HepG2 (cell line): Measurements from ENCODE around the gene ITGB3. TPM values are rescaled to one million over a fixed set of nuclear protein-coding genes. Genes with fewer than 3 reads are reported as not detected.
A peak's percentile ranks its signal among the peaks of the same experiment; 100 is the strongest.

ENCODE experiments used
- FOXO1 ChIP-seq: sonication (generic); formaldehyde crosslinking; IDR thresholded peaks from 2 replicates; pipeline ENCODE4 v1.4.0; 2020; ENCODE audit warnings: missing genetic modification reagents
- HOXA9 ChIP-seq: sonication (generic); formaldehyde crosslinking; IDR thresholded peaks from 2 replicates; pipeline ENCODE4 v1.8.1; 2022; ENCODE audit warnings: missing genetic modification reagents, mild to moderate bottlenecking, moderate library complexity, borderline replicate concordance
- MAX ChIP-seq: IDR thresholded peaks from 2 replicates; pipeline ENCODE4 v1.6.1; 2012; ENCODE audit warnings: inconsistent platforms
- MIXL1 ChIP-seq: IDR thresholded peaks from 2 replicates; pipeline ENCODE4 v1.6.1; 2016
- MYNN ChIP-seq: sonication (generic); formaldehyde crosslinking; IDR thresholded peaks from 2 replicates; pipeline ENCODE4 v1.4.0; 2020; ENCODE audit warnings: mild to moderate bottlenecking, low read depth, missing genetic modification reagents
- POLR2A ChIP-seq, 2 experiments: IDR thresholded peaks; 2 replicates each; pipeline ENCODE4 v1.6.1; 2011; ENCODE audit warnings: low read depth in 2 of 2, low read length in 2 of 2, mild to moderate bottlenecking in 1 of 2, moderate library complexity in 1 of 2; ENCODE audit not compliant: insufficient read depth in 1 of 2
- PREB ChIP-seq: sonication (generic); formaldehyde crosslinking; IDR thresholded peaks from 2 replicates; pipeline ENCODE4 v1.4.0; 2020; ENCODE audit warnings: missing genetic modification reagents
- SCMH1 ChIP-seq: sonication (generic); formaldehyde crosslinking; IDR thresholded peaks from 2 replicates; pipeline ENCODE4 v1.9.0; 2021; ENCODE audit warnings: missing genetic modification reagents, mild to moderate bottlenecking, borderline replicate concordance
- SP140L ChIP-seq: sonication (generic); formaldehyde crosslinking; IDR thresholded peaks from 2 replicates; pipeline ENCODE4 v1.4.0; 2020; ENCODE audit warnings: missing genetic modification reagents, borderline replicate concordance
- TARDBP ChIP-seq: sonication (generic); formaldehyde crosslinking; IDR thresholded peaks from 2 replicates; pipeline ENCODE4 v1.8.0; 2022; ENCODE audit warnings: mild to moderate bottlenecking, missing genetic modification reagents
- TGIF2 ChIP-seq: IDR thresholded peaks from 2 replicates; pipeline ENCODE4 v1.6.1; 2016; ENCODE audit warnings: control low read depth, missing compliant biosample characterization
- THYN1 ChIP-seq: sonication (generic); formaldehyde crosslinking; IDR thresholded peaks from 2 replicates; pipeline ENCODE4 v1.8.1; 2023; ENCODE audit warnings: low read depth, mild to moderate bottlenecking, moderate library complexity, missing genetic modification reagents, borderline replicate concordance
- TOPORS ChIP-seq: sonication (generic); formaldehyde crosslinking; IDR thresholded peaks from 2 replicates; pipeline ENCODE4 v1.8.0; 2023; ENCODE audit warnings: mild to moderate bottlenecking, missing genetic modification reagents
- ZBTB43 ChIP-seq: sonication (generic); formaldehyde crosslinking; conservative IDR thresholded peaks from 2 replicates; pipeline ENCODE4 v1.4.0; 2020; ENCODE audit warnings: missing genetic modification reagents
- ZFP36L1 ChIP-seq: sonication (generic); formaldehyde crosslinking; IDR thresholded peaks from 2 replicates; pipeline ENCODE4 v1.8.0; 2022; ENCODE audit warnings: mild to moderate bottlenecking, missing genetic modification reagents, moderate library complexity
- ZMYM2 ChIP-seq: sonication (generic); formaldehyde crosslinking; IDR thresholded peaks from 2 replicates; pipeline ENCODE4 v1.8.0; 2022; ENCODE audit warnings: mild to moderate bottlenecking, missing genetic modification reagents
- ZNF776 ChIP-seq: sonication (generic); formaldehyde crosslinking; IDR thresholded peaks from 2 replicates; pipeline ENCODE4 v1.4.0; 2020; ENCODE audit warnings: mild to moderate bottlenecking, missing genetic modification reagents
- polyA plus RNA-seq, 8 experiments: library from polyadenylated mRNA; depleted of rRNA in 3 of 8; stranded (reverse) in 7 of 8; unstranded in 1 of 8; fragments of >200 nt; fragmentation: Illumina TruSeq in 4 of 8; extraction: Trizol in 4 of 8; gene quantifications; 2 replicates each; pipeline versions ENCODE4 v1.2.1 to v1.2.3, GENCODE V29; 2011 to 2016; ENCODE audit warnings: low read depth in 4 of 8, missing spikeins in 1 of 8, mixed read lengths in 1 of 8; ENCODE audit not compliant: insufficient read depth in 1 of 8
- total RNA-seq, 5 experiments: library from RNA; depleted of rRNA; stranded (reverse); fragments of >200 nt; fragmentation: Illumina TruSeq; extraction: Trizol; gene quantifications; 2 replicates each; pipeline ENCODE4 v1.2.3, GENCODE V29; 2016; ENCODE audit warnings: low read depth in 1 of 5
- TF ChIP-seq, protein P1 (sequence below): sonication (generic); formaldehyde crosslinking; IDR thresholded peaks from 2 replicates; pipeline ENCODE4 v1.4.0; 2020; ENCODE audit warnings: mild to moderate bottlenecking, missing genetic modification reagents
- TF ChIP-seq, protein P2 (sequence below): sonication (generic); formaldehyde crosslinking; IDR thresholded peaks from 2 replicates; pipeline ENCODE4 v1.4.0; 2020; ENCODE audit warnings: mild to moderate bottlenecking, low read depth, missing genetic modification reagents
- TF ChIP-seq, protein P3 (sequence below): IDR thresholded peaks from 2 replicates; pipeline ENCODE4 v1.4.0; 2020; ENCODE audit warnings: mild to moderate bottlenecking, missing genetic modification reagents

ITGB3 gene
- total and polyA plus RNA-seq, 2 of the 13 experiments (the other 11 are each of a cell fraction or from before 2014, with no cell fraction given): 0.09 to 0.31 TPM

DNA sequence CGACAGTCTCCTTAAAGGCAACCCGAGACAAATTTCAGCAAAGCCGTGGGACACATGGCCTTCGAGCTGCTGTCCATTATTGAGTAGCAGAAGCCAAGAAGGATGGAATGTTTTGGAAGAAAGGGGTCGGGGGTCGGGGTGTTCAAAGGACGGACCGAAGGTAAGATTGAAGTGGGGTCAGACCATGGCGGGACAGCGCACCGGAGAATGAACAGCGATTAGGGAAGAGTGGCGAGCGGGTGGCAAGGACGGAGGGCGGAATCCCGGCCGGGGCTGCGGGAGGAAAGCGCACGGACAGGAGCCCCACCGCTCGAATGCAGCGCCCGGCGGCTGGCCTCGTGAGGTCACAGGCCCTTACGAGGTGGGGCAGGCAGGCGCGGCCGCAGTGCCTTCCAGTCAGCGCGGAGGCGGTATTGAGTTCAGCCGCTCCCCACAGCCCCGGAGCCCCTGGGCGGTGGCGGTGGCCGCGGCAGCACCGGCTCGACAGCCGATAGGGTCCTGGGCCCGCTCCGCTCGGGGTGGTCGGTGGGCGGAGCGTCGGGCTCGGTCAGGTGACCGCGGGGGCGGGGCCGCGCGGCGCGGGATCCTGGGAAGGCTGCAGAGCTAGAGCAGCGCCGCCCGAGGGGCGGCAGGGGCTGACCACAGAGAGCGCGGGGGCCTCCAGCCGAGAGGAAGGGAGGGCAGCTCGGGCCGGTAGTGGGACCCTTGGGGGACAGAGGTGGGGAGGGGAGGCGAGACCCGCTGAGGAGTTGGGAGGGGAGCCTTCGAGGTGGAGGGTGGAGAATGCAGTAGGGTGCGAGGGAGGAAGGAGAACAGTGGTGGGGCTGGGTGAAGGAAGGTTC, 70.0 kb downstream of the ITGB3 start, which contains the start of gene EFCAB13 (continued):
- peak; percentile 98 for TF ChIP-seq MAX
- peak; percentile 92 for TF ChIP-seq TARDBP (CRISPR knock-in tag)
- TF ChIP-seq MIXL1 (CRISPR knock-in tag): 0 out of 2 replicates have a peak, but pooled peaks have one; percentile 47
- TF ChIP-seq SP140L (CRISPR knock-in tag): no peak
- TF ChIP-seq, protein P1, sequence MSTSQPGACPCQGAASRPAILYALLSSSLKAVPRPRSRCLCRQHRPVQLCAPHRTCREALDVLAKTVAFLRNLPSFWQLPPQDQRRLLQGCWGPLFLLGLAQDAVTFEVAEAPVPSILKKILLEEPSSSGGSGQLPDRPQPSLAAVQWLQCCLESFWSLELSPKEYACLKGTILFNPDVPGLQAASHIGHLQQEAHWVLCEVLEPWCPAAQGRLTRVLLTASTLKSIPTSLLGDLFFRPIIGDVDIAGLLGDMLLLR (CRISPR knock-in tag): peak; percentile 98
- peak; percentile 92 for TF ChIP-seq MYNN
- peak; percentile 83 for TF ChIP-seq TGIF2 (CRISPR knock-in tag)
- peak; percentile 66; the same call in 1 of the 2 replicates for TF ChIP-seq FOXO1 (CRISPR knock-in tag)
- no peak for TF ChIP-seq THYN1 (CRISPR knock-in tag)
- no peak for TF ChIP-seq SCMH1 (CRISPR knock-in tag)
- TF ChIP-seq POLR2A (IDR thresholded peaks at IDR 0.05; ENCODE audit: insufficient read depth in 1 of 2, low read depth in 2 of 2, low read length in 2 of 2): peak; percentile 37 to 87; a peak in 2 of 4 replicates
- TF ChIP-seq TOPORS (CRISPR knock-in tag): peak; percentile 85; the same call in 1 of the 2 replicates
- TF ChIP-seq HOXA9 (CRISPR knock-in tag): peak; percentile 99
- peak; percentile 75; the same call in 1 of the 2 replicates for TF ChIP-seq ZFP36L1 (CRISPR knock-in tag)
- no peak for TF ChIP-seq PREB (CRISPR knock-in tag)
- TF ChIP-seq ZNF776 (CRISPR knock-in tag): peak; percentile 98; the same call in 1 of the 2 replicates
- TF ChIP-seq ZMYM2 (CRISPR knock-in tag): 0 out of 2 replicates have a peak, but pooled peaks have one; percentile 61
- TF ChIP-seq, protein P2, sequence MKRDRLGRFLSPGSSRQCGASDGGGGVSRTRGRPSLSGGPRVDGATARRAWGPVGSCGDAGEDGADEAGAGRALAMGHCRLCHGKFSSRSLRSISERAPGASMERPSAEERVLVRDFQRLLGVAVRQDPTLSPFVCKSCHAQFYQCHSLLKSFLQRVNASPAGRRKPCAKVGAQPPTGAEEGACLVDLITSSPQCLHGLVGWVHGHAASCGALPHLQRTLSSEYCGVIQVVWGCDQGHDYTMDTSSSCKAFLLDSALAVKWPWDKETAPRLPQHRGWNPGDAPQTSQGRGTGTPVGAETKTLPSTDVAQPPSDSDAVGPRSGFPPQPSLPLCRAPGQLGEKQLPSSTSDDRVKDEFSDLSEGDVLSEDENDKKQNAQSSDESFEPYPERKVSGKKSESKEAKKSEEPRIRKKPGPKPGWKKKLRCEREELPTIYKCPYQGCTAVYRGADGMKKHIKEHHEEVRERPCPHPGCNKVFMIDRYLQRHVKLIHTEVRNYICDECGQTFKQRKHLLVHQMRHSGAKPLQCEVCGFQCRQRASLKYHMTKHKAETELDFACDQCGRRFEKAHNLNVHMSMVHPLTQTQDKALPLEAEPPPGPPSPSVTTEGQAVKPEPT (CRISPR knock-in tag): peak; percentile 86; the same call in 1 of the 2 replicates
- TF ChIP-seq, protein P3, sequence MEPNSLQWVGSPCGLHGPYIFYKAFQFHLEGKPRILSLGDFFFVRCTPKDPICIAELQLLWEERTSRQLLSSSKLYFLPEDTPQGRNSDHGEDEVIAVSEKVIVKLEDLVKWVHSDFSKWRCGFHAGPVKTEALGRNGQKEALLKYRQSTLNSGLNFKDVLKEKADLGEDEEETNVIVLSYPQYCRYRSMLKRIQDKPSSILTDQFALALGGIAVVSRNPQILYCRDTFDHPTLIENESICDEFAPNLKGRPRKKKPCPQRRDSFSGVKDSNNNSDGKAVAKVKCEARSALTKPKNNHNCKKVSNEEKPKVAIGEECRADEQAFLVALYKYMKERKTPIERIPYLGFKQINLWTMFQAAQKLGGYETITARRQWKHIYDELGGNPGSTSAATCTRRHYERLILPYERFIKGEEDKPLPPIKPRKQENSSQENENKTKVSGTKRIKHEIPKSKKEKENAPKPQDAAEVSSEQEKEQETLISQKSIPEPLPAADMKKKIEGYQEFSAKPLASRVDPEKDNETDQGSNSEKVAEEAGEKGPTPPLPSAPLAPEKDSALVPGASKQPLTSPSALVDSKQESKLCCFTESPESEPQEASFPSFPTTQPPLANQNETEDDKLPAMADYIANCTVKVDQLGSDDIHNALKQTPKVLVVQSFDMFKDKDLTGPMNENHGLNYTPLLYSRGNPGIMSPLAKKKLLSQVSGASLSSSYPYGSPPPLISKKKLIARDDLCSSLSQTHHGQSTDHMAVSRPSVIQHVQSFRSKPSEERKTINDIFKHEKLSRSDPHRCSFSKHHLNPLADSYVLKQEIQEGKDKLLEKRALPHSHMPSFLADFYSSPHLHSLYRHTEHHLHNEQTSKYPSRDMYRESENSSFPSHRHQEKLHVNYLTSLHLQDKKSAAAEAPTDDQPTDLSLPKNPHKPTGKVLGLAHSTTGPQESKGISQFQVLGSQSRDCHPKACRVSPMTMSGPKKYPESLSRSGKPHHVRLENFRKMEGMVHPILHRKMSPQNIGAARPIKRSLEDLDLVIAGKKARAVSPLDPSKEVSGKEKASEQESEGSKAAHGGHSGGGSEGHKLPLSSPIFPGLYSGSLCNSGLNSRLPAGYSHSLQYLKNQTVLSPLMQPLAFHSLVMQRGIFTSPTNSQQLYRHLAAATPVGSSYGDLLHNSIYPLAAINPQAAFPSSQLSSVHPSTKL (CRISPR knock-in tag): peak; percentile 74
- TF ChIP-seq ZBTB43 (CRISPR knock-in tag): peak; percentile 79
